Adrenal gland (tissue), 5 donors: ENCODE data around the gene SBDS.
"Not testable (repeated sequence)": the region's sequence is repeated elsewhere in the genome, so short reads cannot be mapped to it uniquely, and the experiment has no call there.

Experiments used
- CTCF ChIP-seq, 6 experiments: fragments of 450-650 bp in 4 of 6; fragments of 200-600 bp in 2 of 6; sonication (generic) in 1 of 6; IDR thresholded peaks; 1 replicate in 5 of 6; 2 replicates in 1 of 6; pipeline versions ENCODE4 v1.5.1 to v1.8.0; 2016 to 2021; ENCODE audit warnings: antibody characterized with exemption in 6 of 6, mild to moderate bottlenecking in 2 of 6, moderate library complexity in 1 of 6
- POLR2A ChIP-seq, 2 donors: fragments of 450-650 bp; IDR thresholded peaks; one replicate each; pipeline ENCODE4 v1.6.1; 2017; ENCODE audit warnings: antibody characterized with exemption in 2 of 2, mild to moderate bottlenecking in 2 of 2, moderate library complexity in 1 of 2
- donor health status: DM: no; HTN: no; CAD: no.

- TF ChIP-seq CTCF, POLR2A (IDR thresholded peaks at IDR 0.05): not testable (repeated sequence)
These were observed 5.8 kb downstream of the SBDS start for GRCh38 chr7:66989552-66989951.
